ENCODE results near the gene WWC2.
A peak's percentile ranks its signal among the peaks of the same experiment; 100 is the strongest.

Gene WWC2

DNA sequence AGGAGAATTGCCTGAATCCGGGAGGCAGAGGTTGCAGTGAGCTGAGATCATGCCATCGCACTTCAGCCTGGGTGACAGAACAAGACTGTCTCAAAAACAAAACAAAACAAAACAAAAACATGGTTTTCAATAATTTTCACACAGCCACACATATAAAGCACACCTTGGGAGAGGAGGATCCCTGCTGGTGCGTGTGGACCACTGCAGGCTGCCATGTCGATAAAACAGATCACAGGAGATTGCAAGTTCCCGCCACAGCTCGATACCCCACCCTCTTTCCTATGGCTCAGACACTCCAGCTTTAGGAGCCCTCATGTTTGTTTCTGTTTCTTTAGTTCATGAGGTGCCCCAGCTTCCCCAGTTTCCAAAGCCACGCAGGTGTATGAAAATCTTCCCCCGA is 254.5 kb downstream of the WWC2 start:
- no peak for DNase-seq (ENCODE audit: low read depth in 2 of 2)

- no peak for DNase-seq (ENCODE audit: low read depth in 2 of 2)
Measured at GRCh38 chr4:183354219-183354618, 255.2 kb downstream of the WWC2 start.

- DNase-seq (ENCODE audit: low read depth in 2 of 2) = peak; percentile 53 to 60
Measured at GRCh38 chr4:183355405-183355804, 256.3 kb downstream of the WWC2 start.

GRCh38 chr4:183356173-183356830 is 257.2 kb downstream of the WWC2 start:
- DNase-seq (ENCODE audit: low read depth in 2 of 2) = no peak

GRCh38 chr4:183356931-183357675 is 258.0 kb downstream of the WWC2 start:
- no peak for DNase-seq (ENCODE audit: low read depth in 2 of 2)

- no peak for DNase-seq (ENCODE audit: low read depth in 2 of 2)
Measured at GRCh38 chr4:183358215-183358755, 259.2 kb downstream of the WWC2 start.

DNA sequence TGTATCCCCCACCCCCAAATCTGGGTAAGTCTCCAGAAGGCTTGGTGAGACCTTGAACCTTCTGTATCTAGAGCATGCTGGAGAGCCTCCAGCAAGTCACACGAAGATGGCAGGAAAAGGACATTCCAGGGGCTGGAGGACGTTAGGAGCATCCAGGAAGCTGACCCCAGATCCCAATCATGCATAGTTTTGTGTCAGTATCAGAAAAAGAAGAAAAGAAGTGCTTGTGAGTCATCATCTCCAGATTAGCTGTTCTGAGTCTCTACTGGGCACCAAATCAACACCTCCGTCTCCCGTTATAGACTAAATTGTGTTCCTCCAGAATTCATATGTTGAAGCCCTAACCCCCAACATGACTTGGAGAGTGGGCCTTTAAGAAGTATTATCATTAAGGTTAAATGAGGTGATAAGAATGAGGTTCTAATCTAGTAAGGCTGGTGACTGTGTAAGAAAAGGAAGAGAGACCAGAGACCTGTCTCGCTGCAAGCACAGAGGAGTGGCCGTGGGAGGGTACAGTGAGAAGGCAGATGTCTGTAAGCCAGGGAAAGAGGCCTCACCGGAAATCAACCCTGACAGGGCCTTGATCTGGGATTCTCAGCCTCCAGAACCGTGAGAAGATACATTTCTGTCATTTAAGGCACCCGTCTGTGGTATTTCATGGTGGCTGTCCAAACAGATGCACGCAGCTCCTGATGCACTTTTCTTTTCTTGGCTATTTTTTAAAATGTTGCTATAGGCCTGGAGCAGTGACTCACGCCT is 261.3 kb downstream of the WWC2 start:
- DNase-seq (ENCODE audit: low read depth in 2 of 2) = peak in 1 of 2 experiments; percentile 29

- no peak for DNase-seq (ENCODE audit: low read depth in 2 of 2)
Measured at GRCh38 chr4:183362036-183362435, 263.0 kb downstream of the WWC2 start.

- DNase-seq (ENCODE audit: low read depth in 2 of 2) = no peak
Measured at GRCh38 chr4:183362916-183363542, 264.0 kb downstream of the WWC2 start.

DNA sequence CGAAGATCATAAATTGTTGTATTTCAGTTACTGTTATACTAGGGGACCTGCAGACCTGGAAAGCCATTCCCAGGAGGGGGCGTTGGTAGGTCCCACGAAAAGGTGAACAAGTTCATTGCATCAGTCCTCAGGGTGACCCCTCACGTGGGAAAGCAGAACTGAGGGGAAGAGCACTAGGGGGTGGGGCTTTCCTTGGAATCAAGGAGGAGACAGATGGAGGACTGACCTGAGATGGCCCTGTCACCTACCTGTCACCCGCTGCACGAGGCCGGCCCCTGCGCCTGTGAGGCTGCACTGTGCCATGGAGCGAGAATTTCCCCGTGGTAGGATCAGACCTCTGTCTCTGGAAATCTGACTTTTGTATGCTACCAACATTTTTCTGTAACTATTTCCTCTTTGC is 265.0 kb downstream of the WWC2 start:
- DNase-seq (ENCODE audit: low read depth in 2 of 2) = no peak

DNA sequence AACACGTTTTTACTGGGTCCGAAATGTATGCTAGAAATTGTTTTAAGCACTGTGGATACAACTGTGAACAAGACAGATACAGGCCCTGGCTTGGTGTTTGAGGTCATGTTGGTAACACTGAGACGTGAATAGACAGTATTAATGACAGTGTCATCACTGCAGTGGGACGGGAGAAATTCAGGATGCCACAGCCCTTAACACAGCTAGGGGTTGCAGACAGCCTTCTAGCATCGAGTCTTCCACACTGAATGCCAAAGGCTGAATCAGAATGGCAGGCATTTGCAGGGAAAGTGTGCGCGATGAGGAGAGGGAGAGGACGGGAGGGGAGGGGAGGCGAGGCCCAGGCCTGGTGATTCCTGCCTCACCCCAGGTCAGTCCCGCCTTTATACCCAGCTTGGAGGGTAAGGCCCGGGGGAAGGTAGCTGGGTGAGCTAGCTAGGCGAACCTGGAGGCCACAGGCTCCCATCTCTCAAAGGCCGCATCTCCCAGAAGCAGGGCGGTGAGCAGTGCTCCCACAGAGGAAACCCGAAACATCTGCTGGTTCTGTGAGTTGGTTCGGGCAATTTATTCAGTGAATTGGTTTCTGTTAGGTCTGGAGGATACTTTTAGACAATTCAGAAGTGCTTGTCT is 267.3 kb downstream of the WWC2 start:
- no peak for DNase-seq (ENCODE audit: low read depth in 2 of 2)

GRCh38 chr4:183369073-183369472 is 270.0 kb downstream of the WWC2 start:
- no peak for DNase-seq (ENCODE audit: low read depth in 2 of 2)
